ENCODE data around the gene PTK7.

GRCh38 chr6:43175676-43176422 lies 99.7 kb downstream of the PTK7 start:
- TF ChIP-seq CTCF (IDR thresholded peaks at IDR 0.05) (no peak), POLR2AphosphoS5 (IDR thresholded peaks at IDR 0.05) (no peak), POLR2A (IDR thresholded peaks at IDR 0.05; ENCODE audit: low read depth) (no peak)
